GM21825 (cell line): ENCODE results near the gene C1orf52.

Experiments
- ATAC-seq: cut with Tn5 transposase; IDR thresholded peaks from one replicate; pipeline ENCODE4 v1.9.1; 2021; ENCODE audit warnings: mild to moderate bottlenecking, moderate library complexity; ENCODE audit not compliant: unreplicated experiment

C1orf52 gene

DNA sequence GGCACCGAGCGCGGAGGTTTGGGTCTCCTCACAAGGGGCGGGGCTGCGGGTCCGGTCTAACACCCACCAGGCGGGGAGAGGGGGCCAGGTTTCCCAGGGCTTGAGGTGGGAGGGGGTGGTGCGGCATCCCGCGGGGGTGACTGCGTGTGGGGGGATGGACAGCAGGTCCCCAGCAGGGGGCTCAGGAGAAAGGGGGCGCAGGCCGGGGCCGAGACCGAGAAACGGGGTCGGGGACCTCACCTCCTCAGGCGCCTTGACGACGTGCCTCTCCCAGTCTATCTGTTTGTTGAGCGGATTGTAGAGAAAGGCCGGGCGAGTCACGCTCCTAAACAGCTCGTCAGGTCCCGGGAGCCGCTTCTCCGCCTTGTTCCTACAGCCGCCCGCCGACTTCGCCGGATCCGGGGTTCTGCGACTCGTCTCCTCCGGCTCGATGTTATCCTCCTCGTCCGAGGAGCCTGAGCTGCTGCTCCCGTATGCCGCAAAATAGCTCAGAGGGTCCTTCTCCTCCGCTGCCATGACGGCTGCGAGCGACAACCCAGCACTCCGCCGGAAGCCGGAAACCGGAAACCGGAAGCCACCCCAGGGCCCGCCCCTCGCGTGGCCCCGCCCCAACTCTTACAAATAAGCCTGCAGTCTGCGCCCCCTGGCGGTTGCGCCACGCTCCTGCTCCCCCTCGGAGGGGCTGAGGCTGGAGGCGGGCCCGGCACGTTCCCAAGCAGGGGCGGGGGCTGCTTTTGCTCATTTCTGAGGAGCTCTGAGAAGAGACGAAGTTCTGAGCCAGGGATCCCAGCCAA lies at the start of gene C1orf52:
C1orf52 (minus strand) TSS at position 545 of the 794 bp plus-strand sequence; CDS start at position 516, 29 bp downstream.
- peak; percentile 98 for ATAC-seq

DNA sequence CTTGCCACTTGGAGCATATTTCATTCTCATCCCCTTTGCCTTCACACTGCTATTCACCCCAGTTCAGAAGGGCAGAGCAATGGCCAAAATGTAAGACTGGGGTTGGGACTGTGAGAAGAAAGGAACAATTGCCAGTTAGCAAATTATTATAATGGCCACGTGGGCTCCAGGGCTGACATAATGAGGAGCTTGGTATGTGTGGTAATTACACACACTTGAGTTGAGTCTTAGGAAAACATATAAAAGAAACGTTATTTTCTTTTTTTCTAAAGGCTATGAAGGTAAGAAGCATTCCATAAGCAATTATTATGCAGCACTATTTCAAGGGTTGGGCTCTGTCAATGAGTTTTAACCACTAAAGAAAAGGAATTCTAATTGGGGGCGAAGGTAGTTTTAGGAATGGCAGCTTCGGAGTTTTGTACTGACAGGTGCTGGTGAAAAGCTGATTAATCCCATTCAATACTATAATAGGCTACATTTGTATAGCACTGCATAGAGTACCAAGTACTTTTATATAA lies 49.4 kb upstream of the C1orf52 start:
- no peak for ATAC-seq

DNA sequence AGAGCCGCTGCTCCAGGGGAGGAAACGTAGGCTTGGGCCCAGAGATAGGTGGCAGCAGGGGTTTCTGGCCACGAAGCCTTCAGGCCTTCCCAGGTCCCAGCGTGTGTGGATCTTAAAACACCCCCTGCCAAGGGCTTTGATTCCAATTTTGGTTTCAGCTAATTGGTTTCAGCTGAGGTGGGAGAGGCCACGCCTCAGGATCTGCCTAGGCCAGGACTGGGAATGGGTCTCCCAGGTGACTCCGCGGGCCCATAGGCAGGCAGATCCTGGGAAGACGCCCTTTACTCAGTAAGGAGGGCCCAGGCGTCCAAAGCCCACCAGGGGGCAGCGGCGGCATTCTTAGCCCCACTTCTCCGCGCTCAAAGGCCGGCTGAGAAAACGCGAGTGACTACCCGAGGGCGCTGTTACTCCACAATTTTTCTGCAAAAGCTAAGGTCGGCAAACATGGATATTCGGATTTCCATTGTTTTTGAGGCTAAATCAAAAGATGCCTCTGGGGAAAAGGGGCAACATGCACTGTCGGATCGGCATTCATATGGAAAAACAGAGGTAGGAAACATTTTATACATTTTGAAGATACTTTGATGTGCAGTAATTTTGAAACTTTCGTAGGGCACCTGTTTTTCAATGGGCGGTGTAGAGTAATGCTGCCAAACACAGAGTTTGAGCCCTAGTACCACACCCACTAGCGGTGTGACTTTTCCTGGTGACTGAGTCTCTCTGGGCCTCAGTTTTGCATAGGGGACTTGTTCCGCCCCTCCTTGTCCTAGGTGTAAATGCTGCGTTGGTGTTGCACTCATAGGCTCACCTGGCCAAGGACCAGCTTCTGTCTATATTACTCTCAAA lies 48.7 kb upstream of the C1orf52 start:
- ATAC-seq, result peak; percentile 95

DNA sequence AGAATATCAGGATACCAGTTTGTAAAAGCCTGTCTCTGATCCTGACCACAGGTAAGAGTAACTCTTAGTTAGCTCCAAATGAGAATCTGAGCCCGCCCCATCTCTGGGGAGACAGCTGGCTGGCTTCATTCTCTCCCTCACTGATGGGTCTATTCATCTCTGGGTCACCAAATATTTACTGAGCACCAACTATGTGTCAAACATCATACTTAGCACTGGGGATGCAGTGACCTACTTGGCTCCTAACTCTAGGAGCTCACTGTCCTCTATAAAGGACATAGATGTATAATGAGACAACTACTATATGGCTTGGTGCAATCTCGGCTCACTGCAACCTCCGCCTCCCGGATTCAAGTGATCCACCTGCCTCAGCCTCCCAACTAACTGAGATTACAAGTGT lies 46.8 kb upstream of the C1orf52 start:
- ATAC-seq, result no peak

DNA sequence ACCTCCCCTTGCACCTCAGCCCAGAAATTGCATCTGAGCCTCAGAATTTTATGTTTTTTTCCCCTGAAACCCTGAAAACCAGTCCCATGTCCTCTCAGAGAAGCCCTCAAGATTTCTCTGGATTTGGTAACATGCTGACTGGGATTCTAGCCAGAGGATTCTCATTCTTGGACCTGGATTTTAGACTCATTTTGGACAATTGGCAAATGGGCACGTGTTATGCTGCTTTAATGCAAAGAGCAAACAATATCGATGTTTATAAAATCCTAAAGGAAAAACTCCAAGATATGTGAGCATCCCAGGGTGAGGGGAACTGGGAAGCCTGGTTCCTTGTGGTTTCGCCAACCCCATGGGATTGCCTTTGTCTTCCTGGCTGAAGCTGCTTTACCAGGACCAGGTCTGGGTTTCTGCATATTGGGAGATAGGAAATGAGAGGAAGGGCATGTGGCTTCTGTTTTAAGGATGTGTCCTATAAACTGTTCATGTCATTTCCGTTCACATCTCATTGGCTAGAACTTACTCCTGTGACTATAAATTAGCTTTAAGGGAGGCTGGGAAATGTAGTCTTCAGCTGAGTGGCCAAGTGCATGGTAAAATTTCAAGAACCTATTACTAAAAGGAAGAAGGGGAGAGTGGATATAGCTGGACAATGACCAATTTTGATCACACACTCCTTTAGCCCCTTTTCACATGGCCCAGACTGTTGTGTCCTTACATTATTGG lies 44.1 kb upstream of the C1orf52 start:
- ATAC-seq, result no peak

DNA sequence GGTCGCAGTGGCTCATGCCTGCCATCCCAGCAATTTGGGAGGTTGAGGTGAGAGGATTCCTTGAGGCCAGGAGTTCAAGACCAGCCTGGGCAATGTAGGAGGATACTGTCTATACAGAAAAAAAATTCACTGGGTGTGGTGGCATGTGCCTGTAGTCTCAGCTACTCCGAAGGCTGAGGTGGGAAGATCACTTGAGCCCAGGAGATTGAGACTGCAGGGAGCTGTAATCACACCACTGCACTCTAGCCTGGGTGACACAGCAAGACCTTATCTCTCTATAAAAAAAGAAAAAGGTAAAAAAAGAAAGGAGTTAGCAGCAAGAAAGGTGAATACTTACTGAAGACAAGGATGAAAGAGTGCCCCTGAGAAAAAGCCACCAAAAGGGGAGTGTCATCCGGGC lies 40.7 kb upstream of the C1orf52 start:
- ATAC-seq, result no peak

DNA sequence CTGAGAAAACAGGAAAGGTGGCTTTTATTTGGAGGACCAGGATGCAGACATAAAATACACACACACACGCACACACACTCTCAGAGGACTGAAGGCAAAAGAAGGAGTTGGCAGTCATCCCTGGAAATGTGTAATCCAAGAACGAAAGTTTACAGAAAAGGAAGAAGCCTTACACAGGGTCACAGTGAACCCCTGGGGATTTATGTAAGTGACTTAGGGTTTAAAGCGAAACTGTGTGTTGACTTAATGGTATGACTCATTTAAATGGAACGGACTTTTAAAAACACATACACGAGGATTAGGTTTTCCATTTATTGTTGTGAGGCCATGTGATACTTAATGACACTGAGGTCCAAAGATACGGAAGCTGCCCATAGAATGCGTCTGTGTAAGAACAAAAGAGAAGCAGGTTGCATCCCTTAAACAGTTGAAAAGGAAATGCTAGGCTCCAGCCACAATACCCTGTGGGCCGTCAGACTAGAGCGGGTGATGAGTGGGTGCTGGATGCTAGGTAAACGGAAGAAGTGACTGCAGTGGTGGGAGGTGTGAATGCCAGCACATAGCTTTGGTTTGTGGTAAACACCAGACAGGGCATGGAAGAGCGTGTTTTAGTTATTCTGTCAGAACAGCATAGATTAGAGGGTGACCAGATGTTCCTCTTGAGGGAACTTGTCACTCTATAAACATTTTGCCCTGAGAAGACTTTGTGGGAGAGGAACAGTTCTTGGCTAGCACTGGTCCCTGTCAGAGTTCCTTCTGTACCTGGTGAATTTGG lies 38.6 kb upstream of the C1orf52 start:
- peak; percentile 95 for ATAC-seq

DNA sequence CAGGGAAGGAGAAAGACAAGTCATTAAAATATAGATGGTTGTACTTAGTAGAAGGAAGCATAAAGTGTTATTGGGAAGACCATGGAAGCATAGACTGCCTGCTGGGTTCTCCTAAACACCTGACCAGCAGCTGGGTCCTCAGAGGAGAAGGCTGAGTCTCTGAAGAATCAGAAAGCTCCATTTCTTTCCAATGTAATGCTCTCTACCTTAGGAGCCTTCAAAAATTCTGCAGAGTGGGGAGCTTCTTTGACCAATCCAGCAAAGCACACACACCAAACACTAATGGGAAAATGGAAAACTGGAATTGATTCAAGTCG lies 38.0 kb upstream of the C1orf52 start:
- ATAC-seq, result no peak

DNA sequence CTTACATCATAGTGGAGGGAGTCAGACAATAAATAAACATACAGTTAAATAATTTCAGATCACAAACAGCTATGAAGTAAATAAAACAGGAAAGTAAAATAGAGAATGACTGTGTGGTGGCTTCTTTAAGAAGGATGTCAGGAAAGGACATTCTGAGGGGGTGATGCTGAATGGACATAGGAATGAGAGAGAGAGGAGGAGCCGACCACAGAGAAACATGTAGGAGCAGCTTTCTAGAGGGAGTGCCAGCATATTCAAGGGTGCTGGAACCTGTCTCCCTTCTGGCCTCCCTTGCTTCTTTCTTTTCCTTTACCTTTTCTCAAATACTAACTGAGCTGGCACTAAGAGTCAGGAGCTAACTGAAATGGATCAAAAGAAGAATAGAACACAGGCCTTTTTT lies 37.5 kb upstream of the C1orf52 start:
- ATAC-seq, result no peak

DNA sequence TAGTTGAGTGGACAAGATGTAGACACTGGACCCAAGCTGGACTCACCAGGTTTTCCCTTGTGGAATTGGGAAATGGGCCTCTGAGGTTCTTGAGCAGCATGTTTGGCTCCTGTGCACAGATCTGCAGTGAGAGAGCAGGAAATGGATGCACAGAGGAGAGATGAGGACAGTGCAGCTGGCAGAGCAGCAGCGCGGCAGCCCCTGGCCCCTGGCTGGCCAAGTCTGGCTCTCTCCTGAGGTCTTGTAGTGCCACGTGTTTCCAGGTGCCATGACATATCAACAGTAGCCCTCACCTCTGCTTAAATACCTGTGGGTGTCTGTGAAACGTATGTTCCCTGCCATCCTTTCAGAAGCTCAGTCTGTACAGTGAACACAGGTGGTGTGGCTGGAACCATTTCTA lies 36.2 kb upstream of the C1orf52 start:
- ATAC-seq, result no peak

DNA sequence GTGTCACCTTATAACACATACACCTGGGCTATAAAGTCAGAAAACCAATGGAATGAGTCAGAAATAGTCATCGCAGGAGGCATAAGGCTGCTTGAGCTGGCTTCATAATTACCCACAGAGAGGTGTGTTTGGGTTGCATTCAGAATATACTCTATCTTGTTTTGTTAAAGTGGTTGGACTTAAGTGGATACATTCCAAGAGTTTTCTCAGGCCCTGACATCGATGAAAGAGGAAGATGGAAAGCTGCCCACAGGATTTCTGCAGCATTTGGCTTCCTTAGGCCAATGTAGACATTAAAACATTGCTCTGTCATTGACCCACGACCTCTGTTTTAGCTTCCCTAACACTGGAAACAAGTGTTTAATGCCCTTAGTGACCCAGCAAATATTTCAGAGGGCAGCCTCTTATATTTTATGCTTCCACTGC lies 35.6 kb upstream of the C1orf52 start:
- ATAC-seq, result no peak

DNA sequence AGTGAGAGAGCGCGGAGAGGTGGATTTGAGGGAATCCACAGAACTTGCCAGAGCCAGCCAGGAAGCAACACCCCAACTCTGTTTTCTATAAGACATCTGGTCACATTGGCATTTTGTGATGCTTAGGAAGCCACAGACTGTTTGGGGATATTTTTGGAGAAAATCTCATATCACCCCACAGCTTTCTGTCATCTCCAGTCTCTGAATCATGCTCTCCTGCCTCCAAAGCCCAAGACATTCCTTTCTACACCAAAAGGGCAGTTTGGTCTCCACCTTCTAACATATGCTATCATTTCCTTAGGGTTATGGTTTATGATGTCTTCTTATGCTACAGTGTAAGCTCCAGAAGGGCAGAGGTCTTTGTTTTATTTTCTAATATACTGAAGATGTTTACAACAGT lies 31.4 kb upstream of the C1orf52 start:
- ATAC-seq, result no peak

DNA sequence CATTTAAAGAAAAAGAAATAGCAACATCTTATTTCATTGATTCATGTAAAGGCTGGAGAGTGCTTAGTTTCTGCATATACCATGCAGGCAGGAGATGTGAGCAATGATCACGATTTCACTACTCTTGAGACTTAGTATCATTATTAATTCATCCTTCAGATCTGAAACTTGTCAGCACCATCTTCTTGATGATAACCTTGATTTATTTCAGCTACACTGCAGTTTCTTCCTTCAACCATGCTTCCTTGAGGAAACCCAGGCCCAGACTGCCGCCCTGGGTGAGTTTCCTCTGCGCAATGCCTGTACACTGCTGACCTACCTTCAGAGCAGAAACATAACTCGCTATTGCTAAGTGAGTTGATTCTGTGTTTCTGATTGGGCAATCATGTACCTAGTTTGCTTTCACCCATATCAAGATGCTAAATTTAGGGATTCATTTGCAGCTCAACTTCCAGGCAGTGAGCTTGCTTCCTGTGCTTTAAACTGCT lies 30.4 kb upstream of the C1orf52 start:
- ATAC-seq, result no peak

DNA sequence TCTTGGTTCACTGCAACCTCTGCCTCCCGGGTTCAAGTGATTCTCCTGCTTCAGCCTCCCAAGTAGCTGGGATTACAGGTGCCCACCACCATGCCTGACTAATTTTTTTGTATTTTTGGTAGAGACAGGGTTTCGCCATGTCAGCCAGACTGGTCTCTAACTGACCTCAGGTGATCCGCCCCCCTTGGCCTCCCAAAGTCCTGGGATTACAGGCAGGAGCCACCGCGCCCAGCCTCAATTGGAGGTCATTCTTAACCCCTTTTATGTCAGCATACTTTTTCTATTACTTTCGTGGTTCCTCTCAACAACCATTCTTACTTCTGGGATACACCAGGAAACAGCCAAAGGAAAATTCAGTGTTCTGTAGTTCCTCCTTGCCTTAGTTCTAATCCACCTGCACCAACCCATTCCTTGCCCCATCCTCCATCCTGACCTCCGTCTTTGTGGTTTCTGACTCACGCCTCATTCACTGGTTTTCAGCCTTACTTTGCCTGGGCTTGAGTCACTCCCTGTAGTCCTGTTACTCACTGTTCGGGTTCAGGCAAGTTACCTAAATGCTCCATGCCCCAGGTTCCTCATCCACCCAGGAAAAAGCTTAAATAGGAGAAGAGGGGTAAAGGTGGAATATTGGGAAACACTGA lies 29.9 kb upstream of the C1orf52 start:
- no peak for ATAC-seq

DNA sequence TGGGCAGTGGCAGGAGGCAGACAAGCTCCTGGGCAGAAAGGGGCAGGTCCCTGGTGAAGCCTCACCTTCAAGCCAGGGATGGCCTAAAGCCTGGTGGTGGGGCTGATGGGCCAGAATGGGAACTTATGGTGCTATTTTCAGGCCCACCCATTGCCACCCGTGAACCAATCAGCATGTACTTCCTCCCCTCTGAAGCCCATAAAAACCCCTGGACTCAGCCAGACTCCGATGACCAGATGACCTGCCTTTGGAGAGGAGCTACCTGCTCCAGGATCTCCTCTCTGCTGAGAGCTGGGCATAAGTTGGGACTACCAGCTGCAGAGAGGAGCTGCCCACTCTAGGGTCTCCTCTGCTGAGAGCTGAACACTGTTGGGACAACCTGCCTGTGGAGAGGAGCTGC lies 24.7 kb upstream of the C1orf52 start:
- ATAC-seq, result no peak

DNA sequence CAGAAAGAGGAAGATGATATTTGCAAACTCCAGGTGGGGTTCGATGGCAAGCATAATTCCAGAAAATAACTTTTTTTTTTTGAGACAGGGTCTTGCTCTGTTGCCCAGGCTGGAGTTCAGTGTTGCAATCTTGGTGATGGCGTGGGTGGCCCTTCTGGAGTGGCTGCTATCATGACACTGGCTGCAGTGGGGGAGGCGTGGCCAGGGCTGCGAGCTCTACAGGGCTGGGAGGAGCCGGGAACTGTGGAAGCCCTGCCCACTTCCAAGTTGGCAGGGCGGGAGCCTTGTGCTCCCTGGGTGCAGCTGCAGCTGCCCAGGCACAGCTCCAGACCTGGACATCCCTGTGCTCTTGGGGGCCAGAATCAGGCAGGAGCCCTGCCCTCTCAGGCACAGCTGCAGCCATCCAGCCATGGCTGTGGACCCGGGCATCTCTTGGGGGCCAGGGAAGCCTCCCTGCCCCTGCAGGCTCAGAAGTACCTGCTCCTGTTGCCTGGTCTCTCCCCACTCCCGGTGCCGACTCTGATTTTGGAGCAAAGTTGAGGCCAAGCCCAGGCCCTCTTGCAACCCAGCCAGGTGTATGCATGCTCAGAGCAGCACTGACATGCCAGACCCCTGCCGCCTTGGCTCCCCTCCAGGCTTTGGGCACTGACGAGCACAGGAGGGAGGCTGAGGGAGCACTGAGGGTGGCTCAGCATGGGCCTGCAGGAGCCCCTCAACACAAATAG lies 24.2 kb upstream of the C1orf52 start:
- no peak for ATAC-seq

DNA sequence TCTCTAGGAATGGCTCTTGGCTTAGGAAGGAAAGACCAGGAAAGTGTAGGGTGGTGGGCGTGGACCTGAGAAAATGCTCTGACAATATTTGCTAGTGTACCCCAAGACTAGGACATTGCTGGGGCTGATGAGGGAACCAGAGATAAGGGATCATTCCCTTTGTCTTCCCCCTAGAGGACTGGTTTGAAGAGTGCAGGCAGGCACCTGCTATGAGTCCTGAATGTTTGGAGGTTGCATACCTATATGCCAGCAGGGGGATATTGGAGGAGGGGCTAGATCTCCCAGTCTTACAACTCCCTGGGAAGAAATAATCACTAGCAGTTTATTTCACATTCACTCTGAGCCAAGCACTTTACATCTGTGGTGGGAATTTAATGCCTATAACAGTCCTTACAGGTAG lies 23.0 kb upstream of the C1orf52 start:
- ATAC-seq, result no peak

DNA sequence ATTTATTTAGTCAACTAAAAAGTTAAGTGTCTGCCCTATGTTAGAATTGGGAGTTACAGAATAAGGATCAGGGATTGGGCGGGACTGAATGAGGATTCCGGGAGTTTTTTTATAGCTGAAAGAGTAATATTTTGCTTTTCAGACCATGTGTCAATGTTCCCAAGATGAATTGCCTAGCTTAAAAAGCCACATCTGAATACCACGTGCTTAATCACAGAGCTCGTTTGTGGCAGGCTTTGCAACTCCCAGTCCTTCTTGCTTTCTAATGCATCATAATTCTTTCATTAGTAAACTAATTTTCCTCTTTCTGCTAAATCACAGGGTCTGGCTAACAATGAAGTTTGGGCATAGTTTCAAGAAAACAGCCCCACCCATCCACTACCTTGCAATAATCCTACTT lies 21.2 kb upstream of the C1orf52 start:
- no peak for ATAC-seq

DNA sequence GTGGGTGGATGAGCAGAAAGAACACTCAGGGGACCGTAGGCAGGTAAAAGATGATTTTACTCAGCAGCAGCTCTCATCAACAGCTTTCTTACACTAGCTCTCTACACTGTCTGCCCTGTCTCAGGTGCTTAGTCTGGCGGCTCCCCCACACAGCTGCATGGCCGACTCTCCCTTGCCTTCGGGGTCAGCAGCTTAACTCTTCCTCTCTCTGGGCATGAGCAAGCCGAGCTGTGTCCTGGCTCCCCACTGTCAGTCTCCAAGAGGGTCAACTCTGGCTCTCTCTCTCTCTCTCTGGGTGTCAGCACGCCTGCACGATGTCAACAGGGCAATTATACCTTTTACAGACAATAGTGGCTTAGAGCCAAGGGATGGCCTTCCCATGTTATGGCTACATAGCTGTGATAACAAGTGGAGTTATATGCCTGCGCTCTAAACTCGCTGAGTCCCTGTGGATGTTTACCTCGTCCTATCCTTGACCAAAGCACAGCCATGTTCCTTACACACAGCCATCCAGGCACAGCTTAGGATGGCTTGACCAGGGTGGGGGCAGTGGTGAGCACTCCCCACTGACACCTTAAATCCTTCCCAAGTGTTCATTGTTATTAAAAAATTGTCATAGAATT lies 20.1 kb upstream of the C1orf52 start:
- ATAC-seq, result no peak
